ENCODE results near the gene PHYHD1.

DNA sequence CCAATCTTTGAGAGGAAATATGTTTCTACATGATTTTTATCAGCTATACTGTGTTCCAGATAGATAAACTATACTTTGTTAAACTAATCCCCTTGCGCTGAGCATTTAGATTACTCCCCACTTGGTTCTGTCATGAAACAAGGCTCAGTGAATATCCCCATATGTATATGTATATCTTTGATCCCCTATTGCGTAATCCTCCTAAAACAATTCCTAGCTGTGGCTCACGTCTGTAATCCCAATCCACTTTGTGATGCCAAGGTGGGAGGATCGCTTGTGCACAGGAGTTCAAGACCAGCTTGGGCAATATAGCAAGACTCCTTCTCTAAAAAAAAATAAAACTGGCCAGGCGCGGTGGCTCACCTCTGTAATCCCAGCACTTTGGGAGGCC is 2.7 kb downstream of the PHYHD1 start:
- TF ChIP-seq, protein P1, sequence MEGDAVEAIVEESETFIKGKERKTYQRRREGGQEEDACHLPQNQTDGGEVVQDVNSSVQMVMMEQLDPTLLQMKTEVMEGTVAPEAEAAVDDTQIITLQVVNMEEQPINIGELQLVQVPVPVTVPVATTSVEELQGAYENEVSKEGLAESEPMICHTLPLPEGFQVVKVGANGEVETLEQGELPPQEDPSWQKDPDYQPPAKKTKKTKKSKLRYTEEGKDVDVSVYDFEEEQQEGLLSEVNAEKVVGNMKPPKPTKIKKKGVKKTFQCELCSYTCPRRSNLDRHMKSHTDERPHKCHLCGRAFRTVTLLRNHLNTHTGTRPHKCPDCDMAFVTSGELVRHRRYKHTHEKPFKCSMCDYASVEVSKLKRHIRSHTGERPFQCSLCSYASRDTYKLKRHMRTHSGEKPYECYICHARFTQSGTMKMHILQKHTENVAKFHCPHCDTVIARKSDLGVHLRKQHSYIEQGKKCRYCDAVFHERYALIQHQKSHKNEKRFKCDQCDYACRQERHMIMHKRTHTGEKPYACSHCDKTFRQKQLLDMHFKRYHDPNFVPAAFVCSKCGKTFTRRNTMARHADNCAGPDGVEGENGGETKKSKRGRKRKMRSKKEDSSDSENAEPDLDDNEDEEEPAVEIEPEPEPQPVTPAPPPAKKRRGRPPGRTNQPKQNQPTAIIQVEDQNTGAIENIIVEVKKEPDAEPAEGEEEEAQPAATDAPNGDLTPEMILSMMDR (IDR thresholded peaks at IDR 0.05; ENCODE audit: insufficient read depth, low read length): no peak
- TF ChIP-seq POLR2AphosphoS5 (IDR thresholded peaks at IDR 0.05; ENCODE audit: low read depth) (no peak), GABPA (IDR thresholded peaks at IDR 0.05; ENCODE audit: low read depth) (no peak)
- TF ChIP-seq, protein P2, sequence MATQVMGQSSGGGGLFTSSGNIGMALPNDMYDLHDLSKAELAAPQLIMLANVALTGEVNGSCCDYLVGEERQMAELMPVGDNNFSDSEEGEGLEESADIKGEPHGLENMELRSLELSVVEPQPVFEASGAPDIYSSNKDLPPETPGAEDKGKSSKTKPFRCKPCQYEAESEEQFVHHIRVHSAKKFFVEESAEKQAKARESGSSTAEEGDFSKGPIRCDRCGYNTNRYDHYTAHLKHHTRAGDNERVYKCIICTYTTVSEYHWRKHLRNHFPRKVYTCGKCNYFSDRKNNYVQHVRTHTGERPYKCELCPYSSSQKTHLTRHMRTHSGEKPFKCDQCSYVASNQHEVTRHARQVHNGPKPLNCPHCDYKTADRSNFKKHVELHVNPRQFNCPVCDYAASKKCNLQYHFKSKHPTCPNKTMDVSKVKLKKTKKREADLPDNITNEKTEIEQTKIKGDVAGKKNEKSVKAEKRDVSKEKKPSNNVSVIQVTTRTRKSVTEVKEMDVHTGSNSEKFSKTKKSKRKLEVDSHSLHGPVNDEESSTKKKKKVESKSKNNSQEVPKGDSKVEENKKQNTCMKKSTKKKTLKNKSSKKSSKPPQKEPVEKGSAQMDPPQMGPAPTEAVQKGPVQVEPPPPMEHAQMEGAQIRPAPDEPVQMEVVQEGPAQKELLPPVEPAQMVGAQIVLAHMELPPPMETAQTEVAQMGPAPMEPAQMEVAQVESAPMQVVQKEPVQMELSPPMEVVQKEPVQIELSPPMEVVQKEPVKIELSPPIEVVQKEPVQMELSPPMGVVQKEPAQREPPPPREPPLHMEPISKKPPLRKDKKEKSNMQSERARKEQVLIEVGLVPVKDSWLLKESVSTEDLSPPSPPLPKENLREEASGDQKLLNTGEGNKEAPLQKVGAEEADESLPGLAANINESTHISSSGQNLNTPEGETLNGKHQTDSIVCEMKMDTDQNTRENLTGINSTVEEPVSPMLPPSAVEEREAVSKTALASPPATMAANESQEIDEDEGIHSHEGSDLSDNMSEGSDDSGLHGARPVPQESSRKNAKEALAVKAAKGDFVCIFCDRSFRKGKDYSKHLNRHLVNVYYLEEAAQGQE (IDR thresholded peaks at IDR 0.05; ENCODE audit: insufficient replicate concordance, low read depth): no peak
